ENCODE results near the gene NEK11.

DNA sequence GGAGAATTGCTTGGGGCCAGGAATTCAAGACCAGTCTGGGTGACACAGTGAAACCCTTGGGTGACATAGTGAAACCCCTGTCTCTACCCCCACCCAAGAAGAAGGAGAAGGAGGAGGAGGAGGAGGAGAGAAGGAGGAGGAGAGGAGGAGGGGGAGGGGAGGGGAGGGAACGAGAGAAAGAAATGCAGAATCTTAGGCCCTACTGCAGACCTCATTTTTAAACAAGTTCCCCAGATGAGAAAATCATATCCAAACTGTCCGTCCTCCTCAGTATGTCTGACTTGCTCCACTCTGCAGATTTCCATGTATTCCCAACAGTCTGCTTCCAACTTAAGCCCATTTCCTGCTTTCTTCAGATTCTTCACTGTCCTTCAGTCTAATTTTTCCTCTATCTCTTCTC lies 291.0 kb downstream of the NEK11 start:
- no peak for TF ChIP-seq CTCF (IDR thresholded peaks at IDR 0.05)
- TF ChIP-seq POLR2AphosphoS5 (IDR thresholded peaks at IDR 0.05): no peak

All from prostate gland (tissue), 2 donors.